GM12878 (cell line): ENCODE measurements around the gene ZNF98. TPM values are rescaled to one million over a fixed set of nuclear protein-coding genes. Genes with fewer than 3 reads are reported as not detected.

Experiments used
- ATAC-seq: fragments of 200-7000 bp; cut with Tn5 transposase; 3 replicates; pipeline ENCODE4 v1.9.1; 2020; ENCODE audit warnings: mild to moderate bottlenecking, moderate library complexity
- BruUV-seq: library from RNA; stranded (reverse); fragments of 400-500 nt; replicated peaks from 2 replicates; lab custom pipeline; 2021; lab: Mats Ljungman, UMichigan
- CTCF ChIA-PET: fragments of 300-600 bp; sonication (Branson Sonifier 250); formaldehyde crosslinking; extraction: SDS; loops from one replicate; lab custom pipeline; 2021; ENCODE audit warnings: inconsistent platforms; lab: Yijun Ruan, JAX
- POLR2A ChIA-PET: fragments of 350-600 bp; formaldehyde crosslinking; extraction: SDS; loops from one replicate; lab custom pipeline; 2021; ENCODE audit warnings: inconsistent platforms; lab: Charles Lee
- RAD21 ChIA-PET: fragments of 300-600 bp; sonication (Branson Sonifier 250); formaldehyde crosslinking; loops from one replicate; lab custom pipeline; 2023; ENCODE audit warnings: antibody characterized with exemption; ENCODE audit not compliant: unreplicated experiment; lab: Charles Lee
- SMC1A ChIA-PET: fragments of 300-600 bp; sonication (Branson Sonifier 250); formaldehyde crosslinking; loops from one replicate; lab custom pipeline; 2023; ENCODE audit not compliant: unreplicated experiment, uncharacterized antibody; lab: Charles Lee
- DNase-seq: peaks from one replicate; pipeline ENCODE4 v3.0.0-alpha.2; 2011; ENCODE audit warnings: low read depth, low spot score
- FAIRE-seq: peaks from 3 replicates; lab custom pipeline; 2011; peaks lifted over from hg19 to GRCh38; lab: Jason Lieb, UNC
- H2AFZ ChIP-seq: 2 replicates; pipeline ENCODE4 v1.6.0; 2011; ENCODE audit warnings: low read depth, low read length, control low read depth; ENCODE audit not compliant: control insufficient read depth
- H3K27ac ChIP-seq: 2 replicates; pipeline ENCODE4 v1.5.1; 2011; ENCODE audit warnings: control low read depth; ENCODE audit not compliant: control insufficient read depth, insufficient read depth
- H3K27me3 ChIP-seq, 2 experiments: replicated peaks in 1 of 2; 2 replicates each; pipeline versions ENCODE4 v1.6.0 to v1.6.1; 2011; ENCODE audit warnings: low read length in 1 of 2; ENCODE audit not compliant: control insufficient read depth in 2 of 2, insufficient read depth in 2 of 2
- H3K36me3 ChIP-seq, 2 experiments: 2 replicates each; pipeline ENCODE4 v1.5.1; 2011; ENCODE audit warnings: low read length in 1 of 2; ENCODE audit not compliant: control insufficient read depth in 2 of 2, insufficient read depth in 2 of 2
- H3K4me1 ChIP-seq: 2 replicates; pipeline ENCODE4 v1.6.1; 2011; ENCODE audit warnings: mild to moderate bottlenecking, low read length, moderate library complexity, mixed read lengths; ENCODE audit not compliant: control insufficient read depth, insufficient read depth
- H3K4me2 ChIP-seq: 2 replicates; pipeline ENCODE4 v1.6.0; 2011; ENCODE audit warnings: control low read depth; ENCODE audit not compliant: control insufficient read depth, insufficient read depth
- H3K4me3 ChIP-seq: fragments of 200-600 bp; sonication (generic); 2 replicates; pipeline ENCODE4 v1.5.1; 2016
- H3K79me2 ChIP-seq: 2 replicates; pipeline ENCODE4 v1.6.0; 2011; ENCODE audit warnings: low read length; ENCODE audit not compliant: control insufficient read depth, insufficient read depth
- H3K9ac ChIP-seq: 2 replicates; pipeline ENCODE4 v1.8.0; 2011; ENCODE audit warnings: low read length, control low read depth, mixed read lengths; ENCODE audit not compliant: control insufficient read depth, insufficient read depth
- H3K9me3 ChIP-seq: replicated peaks from 3 replicates; pipeline ENCODE4 v1.5.1; 2011; ENCODE audit warnings: mild to moderate bottlenecking, low read length; ENCODE audit not compliant: control insufficient read depth, insufficient read depth
- H4K20me1 ChIP-seq: 2 replicates; pipeline ENCODE4 v1.6.0; 2011; ENCODE audit not compliant: control insufficient read depth, insufficient read depth
- ATF3 ChIP-seq: IDR thresholded peaks from 2 replicates; pipeline ENCODE4 v1.6.1; 2011; ENCODE audit warnings: low read depth, mild to moderate bottlenecking, low read length, moderate library complexity, borderline replicate concordance; ENCODE audit errors: extremely low read depth
- BRCA1 ChIP-seq: IDR thresholded peaks from 2 replicates; pipeline ENCODE4 v1.6.1; 2011; ENCODE audit warnings: low read depth, low read length, improper control_type of control experiment
- CEBPZ ChIP-seq: fragments of 150-350 bp; IDR thresholded peaks from 2 replicates; pipeline ENCODE4 v1.6.1; 2016; ENCODE audit warnings: low read depth, low read length
- HDAC2 ChIP-seq: fragments of 200-600 bp; sonication (generic); IDR thresholded peaks from 2 replicates; pipeline ENCODE4 v1.6.1; 2017
- MEF2B ChIP-seq: fragments of 450-650 bp; IDR thresholded peaks from 2 replicates; pipeline ENCODE4 v1.6.1; 2018; ENCODE audit warnings: mild to moderate bottlenecking, moderate library complexity; ENCODE audit not compliant: partially characterized antibody, poor library complexity, severe bottlenecking
- MLLT1 ChIP-seq: fragments of 450-650 bp; IDR thresholded peaks from 2 replicates; pipeline ENCODE4 v1.6.1; 2016; ENCODE audit warnings: mild to moderate bottlenecking
- MTA2 ChIP-seq: fragments of 450-650 bp; IDR thresholded peaks from 2 replicates; pipeline ENCODE4 v1.6.1; 2016; ENCODE audit warnings: low read depth, mild to moderate bottlenecking, moderate library complexity
- NBN ChIP-seq: fragments of 450-650 bp; IDR thresholded peaks from 2 replicates; pipeline ENCODE4 v1.6.1; 2016
- NFYA ChIP-seq: IDR thresholded peaks from 2 replicates; pipeline ENCODE4 v1.6.1; 2011; ENCODE audit warnings: low read depth, mild to moderate bottlenecking, low read length, improper control_type of control experiment, borderline replicate concordance
- SMAD1 ChIP-seq: fragments of 450-650 bp; IDR thresholded peaks from 2 replicates; pipeline ENCODE4 v1.6.1; 2018; ENCODE audit warnings: mild to moderate bottlenecking, low read depth; ENCODE audit not compliant: partially characterized antibody
- SMARCA5 ChIP-seq: fragments of 450-650 bp; IDR thresholded peaks from 2 replicates; pipeline ENCODE4 v1.6.1; 2017; ENCODE audit warnings: mild to moderate bottlenecking
- SPI1 ChIP-seq: IDR thresholded peaks from 2 replicates; pipeline ENCODE4 v1.6.1; 2011; ENCODE audit warnings: low read depth, mild to moderate bottlenecking, low read length, moderate library complexity, borderline replicate concordance; ENCODE audit not compliant: insufficient read depth
- SREBF1 ChIP-seq: IDR thresholded peaks from 2 replicates; pipeline ENCODE4 v1.6.1; 2012; ENCODE audit warnings: mild to moderate bottlenecking, low read length
- SUPT20H ChIP-seq: IDR thresholded peaks from 2 replicates; pipeline ENCODE4 v1.6.1; 2011; ENCODE audit warnings: low read depth, mild to moderate bottlenecking, low read length, moderate library complexity, borderline replicate concordance; ENCODE audit not compliant: control insufficient read depth
- WRNIP1 ChIP-seq: IDR thresholded peaks from 2 replicates; pipeline ENCODE4 v1.6.1; 2011; ENCODE audit warnings: low read depth, low read length, improper control_type of control experiment, borderline replicate concordance
- ZNF592 ChIP-seq: fragments of 450-650 bp; IDR thresholded peaks from 2 replicates; pipeline ENCODE4 v1.6.1; 2017; ENCODE audit warnings: mild to moderate bottlenecking, moderate library complexity
- ZSCAN29 ChIP-seq: fragments of 450-650 bp; IDR thresholded peaks from 2 replicates; pipeline ENCODE4 v1.6.1; 2017; ENCODE audit warnings: mild to moderate bottlenecking, moderate library complexity
- WGBS: methylation state at CpG from one replicate; pipeline ENCODE4 v1.1.6; 2016; ENCODE audit warnings: low lambda C conversion rate; ENCODE audit not compliant: insufficient replicate concordance, insufficient coverage; ENCODE audit errors: missing lambda C conversion rate; 5-methylcytosine and 5-hydroxymethylcytosine counted together
- in situ Hi-C: fragments of 300-500 bp; cut with MboI; formaldehyde crosslinking; loops from 9 replicates; pipeline ENCODE4 v1.14.3; 2018; ENCODE audit warnings: mixed read lengths
- intact Hi-C: fragments of 100-400 bp; cut with micrococcal nuclease; formaldehyde crosslinking; loops from one replicate; pipeline ENCODE4 v1.14.2; 2022; ENCODE audit not compliant: unreplicated experiment
- polyA plus RNA-seq, 11 experiments: library from polyadenylated mRNA; depleted of rRNA in 4 of 11; unstranded in 6 of 11; stranded (reverse) in 5 of 11; fragments of >200 nt; fragmentation: Nextera tagmentation in 4 of 11; fragmentation: Illumina TruSeq in 1 of 11; extraction: Ambion mirVana in 4 of 11; extraction: Trizol in 1 of 11; gene quantifications; 1 replicate in 1 of 11; 2 replicates in 10 of 11; pipeline versions ENCODE4 v1.2.1 to v1.2.3, GENCODE V29; 2011 to 2016; ENCODE audit warnings: inconsistent platforms in 2 of 11, missing spikeins in 2 of 11, low read depth in 1 of 11
- total RNA-seq, 4 experiments: library from RNA; depleted of rRNA in 3 of 4; stranded (reverse); fragments of >200 nt in 3 of 4; fragmentation: Illumina TruSeq in 1 of 4; extraction: Trizol in 1 of 4; gene quantifications; 2 replicates each; pipeline versions ENCODE4 v1.2.1 to v1.2.3, GENCODE V29; 2013 to 2021

Gene ZNF98
- total and polyA plus RNA-seq, 10 of the 15 experiments (the other 5 are each of a cell fraction or from before 2014, with no cell fraction given), result not detected

GRCh38 chr19:22421797-22422196, 349 bp downstream of the ZNF98 start:
- Histone ChIP-seq H3K4me3 (no peak overlapping the region), H3K79me2 (no peaks in the 10 kb centered on the region), H4K20me1 (no peaks in the 10 kb centered on the region), H3K27ac (no peak overlapping the region), H3K36me3 (no peaks in the 10 kb centered on the region), H3K27me3 (no peaks in the 10 kb centered on the region), H3K4me1 (no peaks in the 10 kb centered on the region), H3K4me2 (no peak overlapping the region), H3K9me3 (no peaks in the 10 kb centered on the region; the same call in 2 of the 3 replicates), H2AFZ (no peak overlapping the region), H3K9ac (no peak overlapping the region)
- RAD21 ChIA-PET, result no interaction called here
- SMC1A ChIA-PET, result no interaction called here
- WGBS, result 20% methylated on average over 18 of the region's 20 CpGs
- ATAC-seq (no peak), FAIRE-seq (no peak), DNase-seq (no peak)
- no peak for TF ChIP-seq HDAC2
- no peak for TF ChIP-seq SMARCA5
- no peak for TF ChIP-seq SMAD1
- TF ChIP-seq ZNF592, result no peak
- no peak for TF ChIP-seq SUPT20H
- no peak for TF ChIP-seq MTA2
- no peak for TF ChIP-seq MLLT1
- TF ChIP-seq MEF2B, result no peak
- no peak for TF ChIP-seq SPI1
- TF ChIP-seq SREBF1, result no peak
- TF ChIP-seq WRNIP1, result no peak
- no peak for TF ChIP-seq CEBPZ
- no peak for TF ChIP-seq ZSCAN29
- no peak for TF ChIP-seq BRCA1
- no peak for TF ChIP-seq ATF3
- no peak for TF ChIP-seq NBN
- TF ChIP-seq NFYA, result no peak
- intact Hi-C loops, result no loop called here
- no TSS peak for BruUV-seq
- POLR2A ChIA-PET, result no interaction called here
- CTCF ChIA-PET, result no interaction called here
- in situ Hi-C loops, result loop anchor here (10.0 kb wide), 1 partner anchor 847 kb away; no protein-coding TSS in a partner anchor
